K562 (cell line): ENCODE results near the gene RNF167. TPM values are rescaled to one million over a fixed set of nuclear protein-coding genes. Genes with fewer than 3 reads are reported as not detected.

Source experiments
- ARID1B ChIP-seq: fragments of 450-650 bp; IDR thresholded peaks from 2 replicates; pipeline ENCODE4 v1.6.1; 2016; ENCODE audit warnings: antibody characterized with exemption, mild to moderate bottlenecking, inconsistent platforms
- ATF1 ChIP-seq, 2 experiments: fragments of 450-650 bp in 1 of 2; IDR thresholded peaks; 2 replicates each; pipeline ENCODE4 v1.6.1; 2016; ENCODE audit warnings: missing compliant biosample characterization in 1 of 2, missing genetic modification characterization in 1 of 2
- CBFB ChIP-seq: sonication (generic); formaldehyde crosslinking; IDR thresholded peaks from 2 replicates; pipeline ENCODE4 v1.4.0; 2020; ENCODE audit warnings: mild to moderate bottlenecking, missing genetic modification reagents
- COPS2 ChIP-seq: fragments of 450-650 bp; conservative IDR thresholded peaks from 2 replicates; pipeline ENCODE4 v1.6.1; 2016; ENCODE audit warnings: mild to moderate bottlenecking, moderate library complexity
- CTCF ChIP-seq, 3 experiments: IDR thresholded peaks in 2 of 3; conservative IDR thresholded peaks in 1 of 3; 2 replicates each; pipeline ENCODE4 v1.5.1; 2011 to 2012; ENCODE audit warnings: low read length in 3 of 3, mild to moderate bottlenecking in 3 of 3, control low read depth in 2 of 3, improper control_type of control experiment in 1 of 3, inconsistent platforms in 1 of 3, low read depth in 1 of 3, mixed read lengths in 1 of 3, moderate library complexity in 1 of 3; ENCODE audit not compliant: insufficient read depth in 2 of 3
- NFIC ChIP-seq: fragments of 450-650 bp; IDR thresholded peaks from 2 replicates; pipeline ENCODE4 v1.6.1; 2017; ENCODE audit warnings: mild to moderate bottlenecking, inconsistent platforms
- NR1H2 ChIP-seq: sonication (generic); formaldehyde crosslinking; IDR thresholded peaks from 2 replicates; pipeline ENCODE4 v1.4.0; 2020; ENCODE audit warnings: mild to moderate bottlenecking, missing genetic modification reagents
- NR3C1 ChIP-seq: sonication (generic); formaldehyde crosslinking; IDR thresholded peaks from 2 replicates; pipeline ENCODE4 v1.8.1; 2022; ENCODE audit warnings: missing genetic modification reagents
- POLR2G ChIP-seq: fragments of 200-400 bp; formaldehyde crosslinking; IDR thresholded peaks from 2 replicates; pipeline ENCODE4 v1.6.1; 2017; ENCODE audit warnings: low read depth, mild to moderate bottlenecking, antibody characterized with exemption, low read length, moderate library complexity
- SAP30 ChIP-seq: fragments of 200-600 bp; sonication (generic); IDR thresholded peaks from 2 replicates; pipeline ENCODE4 v1.6.1; 2012; ENCODE audit warnings: borderline replicate concordance, low read depth, mild to moderate bottlenecking, moderate library complexity, low read length, control low read depth, inconsistent platforms; ENCODE audit not compliant: insufficient read depth, poor library complexity, severe bottlenecking
- SREBF2 ChIP-seq: sonication (generic); formaldehyde crosslinking; IDR thresholded peaks from 2 replicates; pipeline ENCODE4 v1.4.0; 2020; ENCODE audit warnings: mild to moderate bottlenecking, missing genetic modification reagents
- XRCC3 ChIP-seq: fragments of 450-650 bp; IDR thresholded peaks from 2 replicates; pipeline ENCODE4 v1.6.1; 2017; ENCODE audit warnings: mild to moderate bottlenecking, moderate library complexity
- ZBTB17 ChIP-seq: fragments of 450-650 bp; formaldehyde crosslinking; IDR thresholded peaks from 2 replicates; pipeline ENCODE4 v1.4.0; 2020; ENCODE audit warnings: mild to moderate bottlenecking
- ZBTB8A ChIP-seq: fragments of 450-650 bp; IDR thresholded peaks from 2 replicates; pipeline ENCODE4 v1.6.1; 2018; ENCODE audit warnings: mild to moderate bottlenecking, moderate library complexity; ENCODE audit not compliant: partially characterized antibody
- ZFX ChIP-seq: sonication (generic); formaldehyde crosslinking; IDR thresholded peaks from 2 replicates; pipeline ENCODE4 v1.8.0; 2022; ENCODE audit warnings: mild to moderate bottlenecking, missing genetic modification reagents, moderate library complexity
- polyA plus RNA-seq, 8 experiments: library from polyadenylated mRNA; depleted of rRNA in 4 of 8; stranded (reverse) in 5 of 8; unstranded in 3 of 8; fragments of >200 nt; fragmentation: Nextera tagmentation in 2 of 8; fragmentation: Illumina TruSeq in 1 of 8; extraction: Ambion mirVana in 2 of 8; extraction: Trizol in 1 of 8; gene quantifications; 2 replicates each; pipeline versions ENCODE4 v1.2.1 to v1.2.3, GENCODE V29; 2011 to 2014; ENCODE audit warnings: inconsistent platforms in 1 of 8, missing spikeins in 1 of 8
- total RNA-seq, 7 experiments: library from RNA; depleted of rRNA in 6 of 7; stranded (reverse); fragments of >200 nt in 6 of 7; fragmentation: Illumina TruSeq in 2 of 7; extraction: Trizol in 2 of 7; gene quantifications; 2 replicates each; pipeline versions ENCODE4 v1.2.1 to v1.2.3, GENCODE V29; 2011 to 2021; ENCODE audit warnings: low replicate concordance in 1 of 7
- TF ChIP-seq, protein P1 (sequence below), 2 experiments: fragments of 450-650 bp; formaldehyde crosslinking in 1 of 2; IDR thresholded peaks; 2 replicates each; pipeline versions ENCODE4 v1.4.0 to v1.6.1; 2014 to 2020; ENCODE audit warnings: mild to moderate bottlenecking in 2 of 2, borderline replicate concordance in 1 of 2, low read depth in 1 of 2

Gene RNF167
- total and polyA plus RNA-seq, 9 of the 15 experiments (the other 6 are each of a cell fraction or from before 2014, with no cell fraction given) = 16.5 to 143 (median 45.5) TPM

DNA sequence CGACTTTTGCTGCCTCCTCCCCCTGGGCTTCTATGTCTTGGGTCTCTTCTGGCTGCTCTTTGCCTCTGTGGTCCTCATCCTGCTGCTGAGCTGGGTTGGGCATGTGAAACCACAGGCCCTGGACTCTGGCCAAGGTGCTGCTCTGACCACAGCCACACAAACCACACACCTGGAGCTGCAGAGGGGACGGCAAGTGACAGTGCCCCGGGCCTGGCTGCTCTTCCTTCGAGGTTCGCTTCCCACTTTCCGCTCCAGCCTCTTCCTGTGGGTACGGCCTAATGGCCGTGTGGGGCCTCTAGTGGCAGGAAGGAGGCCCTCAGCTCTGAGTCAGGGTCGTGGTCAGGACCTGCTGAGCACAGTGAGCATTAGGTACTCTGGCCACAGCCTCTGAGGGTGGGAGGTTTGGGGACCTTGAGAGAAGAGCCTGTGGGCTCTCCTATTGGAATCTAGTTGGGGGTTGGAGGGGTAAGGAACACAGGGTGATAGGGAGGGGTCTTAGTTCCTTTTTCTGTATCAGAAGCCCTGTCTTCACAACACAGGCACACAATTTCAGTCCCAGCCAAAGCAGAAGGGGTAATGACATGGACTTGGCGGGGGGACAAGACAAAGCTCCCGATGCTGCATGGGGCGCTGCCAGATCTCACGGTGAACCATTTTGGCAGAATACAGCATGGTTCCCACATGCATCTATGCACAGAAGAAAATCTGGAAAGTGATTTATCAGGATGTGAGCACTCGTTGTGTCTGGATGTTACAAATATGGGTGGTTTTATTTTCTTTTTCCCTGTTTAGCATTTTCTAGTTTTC is 5.7 kb upstream of the RNF167 start (continued):
- TF ChIP-seq CTCF (IDR thresholded peaks at IDR 0.05 in 2 of 3, conservative IDR thresholded peaks at IDR 0.05 in 1 of 3; ENCODE audit: insufficient read depth in 2 of 3, low read depth in 1 of 3, low read length in 3 of 3) (peak; percentile 41 to 46 (median 45); a peak in 5 of 6 replicates), COPS2 (no peak), ZBTB8A (no peak), SAP30 (no peak), NR3C1 (no peak), XRCC3 (no peak), POLR2G (peak; percentile 70), NR1H2 (CRISPR knock-in tag) (no peak), ZBTB17 (CRISPR knock-in tag) (0 out of 2 replicates have a peak, but pooled peaks have one; percentile 29), ARID1B (no peak), ATF1 (CRISPR knock-in tag; IDR thresholded peaks at IDR 0.05) (no peak), ATF1 (tag; IDR thresholded peaks at IDR 0.05) (no peak), SREBF2 (CRISPR knock-in tag) (no peak), NFIC (peak; percentile 64), ZFX (CRISPR knock-in tag) (0 out of 2 replicates have a peak, but pooled peaks have one; percentile 24), CBFB (peak; percentile 65; the same call in 1 of the 2 replicates)
- TF ChIP-seq, protein P1, sequence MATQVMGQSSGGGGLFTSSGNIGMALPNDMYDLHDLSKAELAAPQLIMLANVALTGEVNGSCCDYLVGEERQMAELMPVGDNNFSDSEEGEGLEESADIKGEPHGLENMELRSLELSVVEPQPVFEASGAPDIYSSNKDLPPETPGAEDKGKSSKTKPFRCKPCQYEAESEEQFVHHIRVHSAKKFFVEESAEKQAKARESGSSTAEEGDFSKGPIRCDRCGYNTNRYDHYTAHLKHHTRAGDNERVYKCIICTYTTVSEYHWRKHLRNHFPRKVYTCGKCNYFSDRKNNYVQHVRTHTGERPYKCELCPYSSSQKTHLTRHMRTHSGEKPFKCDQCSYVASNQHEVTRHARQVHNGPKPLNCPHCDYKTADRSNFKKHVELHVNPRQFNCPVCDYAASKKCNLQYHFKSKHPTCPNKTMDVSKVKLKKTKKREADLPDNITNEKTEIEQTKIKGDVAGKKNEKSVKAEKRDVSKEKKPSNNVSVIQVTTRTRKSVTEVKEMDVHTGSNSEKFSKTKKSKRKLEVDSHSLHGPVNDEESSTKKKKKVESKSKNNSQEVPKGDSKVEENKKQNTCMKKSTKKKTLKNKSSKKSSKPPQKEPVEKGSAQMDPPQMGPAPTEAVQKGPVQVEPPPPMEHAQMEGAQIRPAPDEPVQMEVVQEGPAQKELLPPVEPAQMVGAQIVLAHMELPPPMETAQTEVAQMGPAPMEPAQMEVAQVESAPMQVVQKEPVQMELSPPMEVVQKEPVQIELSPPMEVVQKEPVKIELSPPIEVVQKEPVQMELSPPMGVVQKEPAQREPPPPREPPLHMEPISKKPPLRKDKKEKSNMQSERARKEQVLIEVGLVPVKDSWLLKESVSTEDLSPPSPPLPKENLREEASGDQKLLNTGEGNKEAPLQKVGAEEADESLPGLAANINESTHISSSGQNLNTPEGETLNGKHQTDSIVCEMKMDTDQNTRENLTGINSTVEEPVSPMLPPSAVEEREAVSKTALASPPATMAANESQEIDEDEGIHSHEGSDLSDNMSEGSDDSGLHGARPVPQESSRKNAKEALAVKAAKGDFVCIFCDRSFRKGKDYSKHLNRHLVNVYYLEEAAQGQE (IDR thresholded peaks at IDR 0.05; ENCODE audit: borderline replicate concordance) = peak; percentile 26; the same call in 1 of the 2 replicates
- TF ChIP-seq, protein P1 (CRISPR knock-in tag; IDR thresholded peaks at IDR 0.05; ENCODE audit: low read depth) = no peak
